ENCODE data around the gene YEATS2. TPM values are rescaled to one million over a fixed set of nuclear protein-coding genes. Genes with fewer than 3 reads are reported as not detected.

YEATS2 gene
- polyA plus RNA-seq, 1 of the 3 experiments (the other 2 are of a cell fraction): 19.9 TPM

- no peaks in the 10 kb centered on the region for H3K27me3 ChIP-seq (ENCODE audit: insufficient read depth)
- H3K9me2 ChIP-seq: no peaks in the 10 kb centered on the region
- H2AFZ ChIP-seq (ENCODE audit: low read depth): no peak overlapping the region
- POLR2A ChIA-PET: no interaction called here
- H3K79me2 ChIP-seq (ENCODE audit: insufficient read depth): peaks cover 73% of the 10 kb centered on the region
- H3K4me3 ChIP-seq (ENCODE audit: low read depth in 2 of 2, low read length in 1 of 2): no peak overlapping the region
- CTCF ChIA-PET: interaction anchor here (1.8 kb wide), 1 partner anchor 52 kb away, joined by 7 read pairs; no protein-coding TSS in a partner anchor
- H3K9me3 ChIP-seq: no peaks in the 10 kb centered on the region
- no peak overlapping the region for H3K4me2 ChIP-seq
- H4K20me1 ChIP-seq (ENCODE audit: insufficient read depth): peaks cover 46% of the 10 kb centered on the region
- no peak for DNase-seq
- peaks cover 3% of the 10 kb centered on the region for H3F3A ChIP-seq (replicated peaks; ENCODE audit: insufficient read depth)
- H3K27ac ChIP-seq (ENCODE audit: low read depth in 2 of 2, low read length in 1 of 2): no peak overlapping the region
- H3K4me1 ChIP-seq (ENCODE audit: control insufficient read depth in 1 of 2, insufficient read depth in 2 of 2, low read depth in 1 of 2, low read length in 1 of 2): 0 out of 4 replicates have a peak, but pooled peaks cover 0 to 6% of the 10 kb centered on the region in 2 experiments
- no peak for TF ChIP-seq RFX5 (IDR thresholded peaks at IDR 0.05; ENCODE audit: low read length)
- TF ChIP-seq RXRA (IDR thresholded peaks at IDR 0.05; ENCODE audit: borderline replicate concordance, low read depth): no peak
- no peak for TF ChIP-seq GABPA (IDR thresholded peaks at IDR 0.05; ENCODE audit: low read depth)
- no peak overlapping the region for H3K9ac ChIP-seq
- peaks cover 30 to 42% of the 10 kb centered on the region in 2 experiments for H3K36me3 ChIP-seq (replicated peaks in 1 of 2; ENCODE audit: control insufficient read depth in 1 of 2, insufficient read depth in 2 of 2, low read length in 1 of 2)
Observed at GRCh38 chr3:183714622-183715021, 17.0 kb downstream of the YEATS2 start.

DNA sequence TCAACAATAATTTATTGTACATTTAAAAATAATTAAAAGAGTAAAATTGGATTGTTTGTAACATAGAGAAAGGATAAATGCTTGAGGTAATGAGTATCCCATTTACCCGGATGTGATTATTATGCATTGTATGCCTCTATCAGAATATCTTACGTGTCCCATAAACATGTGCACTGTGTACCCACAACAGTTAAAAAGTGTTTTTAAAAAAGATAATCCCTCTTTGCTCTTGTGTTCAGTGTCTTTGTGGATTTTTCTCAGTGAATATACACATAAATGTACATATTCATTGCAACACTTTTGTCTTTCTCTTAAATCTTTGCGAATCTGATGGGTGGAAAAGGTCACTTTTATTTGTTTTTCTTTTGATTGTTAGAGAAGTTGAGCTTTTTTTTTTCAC is 20.4 kb downstream of the YEATS2 start:
- TF ChIP-seq EP300 (IDR thresholded peaks at IDR 0.05; ENCODE audit: borderline replicate concordance in 1 of 2, low read depth in 1 of 2, low read length in 1 of 2): no peak
- TF ChIP-seq SIN3A (IDR thresholded peaks at IDR 0.05; ENCODE audit: borderline replicate concordance, low read depth, low read length): no peak
- TF ChIP-seq RCOR1 (IDR thresholded peaks at IDR 0.05; ENCODE audit: low read length): no peak
- TF ChIP-seq IRF3 (IDR thresholded peaks at IDR 0.05; ENCODE audit: low read depth, low read length): no peak
- TF ChIP-seq FOSL2 (IDR thresholded peaks at IDR 0.05; ENCODE audit: borderline replicate concordance, low read depth): no peak
- TF ChIP-seq YY1 (IDR thresholded peaks at IDR 0.05; ENCODE audit: low read depth): no peak
- no peak for TF ChIP-seq USF2 (IDR thresholded peaks at IDR 0.05; ENCODE audit: borderline replicate concordance, low read depth, low read length)
- TF ChIP-seq MAX (IDR thresholded peaks at IDR 0.05; ENCODE audit: low read depth): no peak
- TF ChIP-seq POLR2AphosphoS5 (IDR thresholded peaks at IDR 0.05; ENCODE audit: low read depth, low read length): no peak
- TF ChIP-seq TEAD4 (IDR thresholded peaks at IDR 0.05; ENCODE audit: borderline replicate concordance, insufficient read depth): no peak
- no peak for TF ChIP-seq RXRA (IDR thresholded peaks at IDR 0.05; ENCODE audit: borderline replicate concordance, low read depth)
- TF ChIP-seq FOXJ3 (CRISPR knock-in tag; IDR thresholded peaks at IDR 0.05): no peak
- no peak for TF ChIP-seq RAD21 (IDR thresholded peaks at IDR 0.05; ENCODE audit: low read length)

More for the DNA sequence above, 20.4 kb downstream of the YEATS2 start:
- CTCF ChIA-PET: interaction anchor here (1.4 to 2.2 kb wide), 3 partner anchors 9 to 239 kb away, joined by 3 to 6 read pairs (median 4); no protein-coding TSS in a partner anchor
- Histone ChIP-seq H3K9ac (no peak overlapping the region), H3K4me1 (ENCODE audit: control insufficient read depth in 1 of 2, insufficient read depth in 2 of 2, low read depth in 1 of 2, low read length in 1 of 2) (0 out of 4 replicates have a peak, but pooled peaks cover 0 to 4% of the 10 kb centered on the region in 2 experiments), H3F3A (replicated peaks; ENCODE audit: insufficient read depth) (peaks cover 3% of the 10 kb centered on the region), H3K9me3 (no peaks in the 10 kb centered on the region), H3K9me2 (no peaks in the 10 kb centered on the region), H3K4me3 (ENCODE audit: low read depth in 2 of 2, low read length in 1 of 2) (no peak overlapping the region), H3K36me3 (replicated peaks in 1 of 2; ENCODE audit: control insufficient read depth in 1 of 2, insufficient read depth in 2 of 2, low read length in 1 of 2) (peaks cover 55 to 68% of the 10 kb centered on the region in 2 experiments), H3K79me2 (ENCODE audit: insufficient read depth) (peaks cover 40% of the 10 kb centered on the region), H3K4me2 (no peak overlapping the region), H3K27ac (ENCODE audit: low read depth in 2 of 2, low read length in 1 of 2) (no peak overlapping the region), H2AFZ (ENCODE audit: low read depth) (no peak overlapping the region), H4K20me1 (ENCODE audit: insufficient read depth) (peaks cover 16% of the 10 kb centered on the region), H3K27me3 (ENCODE audit: insufficient read depth) (no peaks in the 10 kb centered on the region)
- POLR2A ChIA-PET: no interaction called here
- no peak for DNase-seq
- 82% methylated on average over 3 of the region's 3 CpGs for WGBS (ENCODE audit: low lambda C conversion rate)

Measured in SK-N-SH (cell line).